ENCODE measurements around the gene RLN1.

Gene RLN1

GRCh38 chr9:5364294-5365024, 24.8 kb upstream of the RLN1 start:
- DNase-seq (ENCODE audit: insufficient read length, low spot score) (no peak), FAIRE-seq (no peak)
- TF ChIP-seq CTCF (IDR thresholded peaks at IDR 0.05; ENCODE audit: insufficient read depth, missing control alignments) = no peak

GRCh38 chr9:5361326-5362010, 21.8 kb upstream of the RLN1 start:
- TF ChIP-seq CTCF (IDR thresholded peaks at IDR 0.05; ENCODE audit: insufficient read depth, missing control alignments) = no peak
- no peak for DNase-seq (ENCODE audit: insufficient read length, low spot score)
- FAIRE-seq = no peak

- no peak for FAIRE-seq
- TF ChIP-seq CTCF (IDR thresholded peaks at IDR 0.05; ENCODE audit: insufficient read depth, missing control alignments) = no peak
- no peak for DNase-seq (ENCODE audit: insufficient read length, low spot score)
Observed at GRCh38 chr9:5360341-5360740, 20.7 kb upstream of the RLN1 start.

GRCh38 chr9:5357431-5358105, 17.9 kb upstream of the RLN1 start:
- FAIRE-seq = no peak
- no peak for TF ChIP-seq CTCF (IDR thresholded peaks at IDR 0.05; ENCODE audit: insufficient read depth, missing control alignments)
- no peak for DNase-seq (ENCODE audit: insufficient read length, low spot score)

GRCh38 chr9:5355817-5356216, 16.1 kb upstream of the RLN1 start:
- DNase-seq (ENCODE audit: insufficient read length, low spot score) = no peak
- no peak for TF ChIP-seq CTCF (IDR thresholded peaks at IDR 0.05; ENCODE audit: insufficient read depth, missing control alignments)
- FAIRE-seq = no peak

GRCh38 chr9:5355226-5355625, 15.6 kb upstream of the RLN1 start:
- no peak for TF ChIP-seq CTCF (IDR thresholded peaks at IDR 0.05; ENCODE audit: insufficient read depth, missing control alignments)
- FAIRE-seq (no peak), DNase-seq (ENCODE audit: insufficient read length, low spot score) (no peak)

Measured in D721Med (cell line).